A549 treated with Hydrocortisone at 1 μM for 4 hours (cell line): ENCODE measurements around the gene VPS18. TPM values are rescaled to one million over a fixed set of nuclear protein-coding genes. Genes with fewer than 3 reads are reported as not detected.

Experiments used
- total RNA-seq: library from RNA; stranded (reverse); fragments of 200-300 nt; extraction: Qiagen RNA extraction; gene quantifications from 5 replicates; pipeline ENCODE4 v1.2.3, GENCODE V29; 2022

The VPS18 gene, protein sequence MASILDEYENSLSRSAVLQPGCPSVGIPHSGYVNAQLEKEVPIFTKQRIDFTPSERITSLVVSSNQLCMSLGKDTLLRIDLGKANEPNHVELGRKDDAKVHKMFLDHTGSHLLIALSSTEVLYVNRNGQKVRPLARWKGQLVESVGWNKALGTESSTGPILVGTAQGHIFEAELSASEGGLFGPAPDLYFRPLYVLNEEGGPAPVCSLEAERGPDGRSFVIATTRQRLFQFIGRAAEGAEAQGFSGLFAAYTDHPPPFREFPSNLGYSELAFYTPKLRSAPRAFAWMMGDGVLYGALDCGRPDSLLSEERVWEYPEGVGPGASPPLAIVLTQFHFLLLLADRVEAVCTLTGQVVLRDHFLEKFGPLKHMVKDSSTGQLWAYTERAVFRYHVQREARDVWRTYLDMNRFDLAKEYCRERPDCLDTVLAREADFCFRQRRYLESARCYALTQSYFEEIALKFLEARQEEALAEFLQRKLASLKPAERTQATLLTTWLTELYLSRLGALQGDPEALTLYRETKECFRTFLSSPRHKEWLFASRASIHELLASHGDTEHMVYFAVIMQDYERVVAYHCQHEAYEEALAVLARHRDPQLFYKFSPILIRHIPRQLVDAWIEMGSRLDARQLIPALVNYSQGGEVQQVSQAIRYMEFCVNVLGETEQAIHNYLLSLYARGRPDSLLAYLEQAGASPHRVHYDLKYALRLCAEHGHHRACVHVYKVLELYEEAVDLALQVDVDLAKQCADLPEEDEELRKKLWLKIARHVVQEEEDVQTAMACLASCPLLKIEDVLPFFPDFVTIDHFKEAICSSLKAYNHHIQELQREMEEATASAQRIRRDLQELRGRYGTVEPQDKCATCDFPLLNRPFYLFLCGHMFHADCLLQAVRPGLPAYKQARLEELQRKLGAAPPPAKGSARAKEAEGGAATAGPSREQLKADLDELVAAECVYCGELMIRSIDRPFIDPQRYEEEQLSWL
- 20.7 to 24.0 TPM (median 22.8 TPM) in 5 replicates for total RNA-seq

DNA sequence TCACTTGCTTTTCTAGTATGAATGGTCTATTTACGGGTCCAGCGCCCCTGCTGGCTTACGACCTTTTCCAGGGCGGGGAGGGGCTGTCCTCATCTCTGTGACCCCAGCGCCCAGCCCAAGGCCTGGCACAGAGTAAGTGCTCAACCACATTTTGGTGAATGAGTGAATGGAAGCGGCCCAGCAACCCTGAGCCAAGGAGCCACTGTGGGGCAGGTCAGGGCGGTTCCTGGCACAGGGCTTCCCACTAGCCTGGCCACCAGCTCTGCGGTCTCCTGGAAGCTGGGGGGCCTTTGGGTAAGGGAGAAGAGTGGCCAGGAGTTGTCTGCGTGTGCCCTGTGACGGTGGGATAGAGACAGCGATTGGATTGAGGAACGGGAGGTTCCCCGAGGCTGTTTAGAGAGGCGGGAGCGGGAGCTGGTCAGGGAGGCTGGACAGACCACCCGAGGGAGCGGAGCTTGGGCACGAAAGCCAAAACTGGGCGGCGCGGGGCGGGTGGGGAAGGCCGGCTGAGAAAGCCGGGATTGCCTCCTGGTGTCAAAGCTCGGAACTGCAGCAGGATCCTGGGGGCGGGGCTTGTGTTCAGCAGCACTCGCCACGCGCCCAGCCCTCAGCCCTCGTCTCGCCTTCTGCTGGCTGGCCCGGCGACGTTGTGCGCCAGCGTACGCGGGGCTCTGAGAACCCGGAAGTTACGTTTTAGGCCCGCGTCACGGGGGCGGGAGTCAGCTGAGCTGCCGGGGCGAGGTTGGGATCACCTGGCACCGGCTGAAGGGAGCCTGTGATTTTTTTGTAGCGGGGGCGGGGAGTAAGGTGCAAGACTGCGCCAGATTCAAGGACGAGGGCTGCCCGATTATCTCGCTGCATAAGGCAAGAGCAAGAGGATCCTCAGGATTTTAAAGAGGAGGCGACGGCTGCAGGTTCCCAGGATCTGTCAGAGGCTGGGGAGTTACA, at the start of gene VPS18:
TSS of gene VPS18 (plus strand) at position 718 of the 948 bp plus-strand sequence. CDS start 319 bp downstream, outside the sequence.

DNA sequence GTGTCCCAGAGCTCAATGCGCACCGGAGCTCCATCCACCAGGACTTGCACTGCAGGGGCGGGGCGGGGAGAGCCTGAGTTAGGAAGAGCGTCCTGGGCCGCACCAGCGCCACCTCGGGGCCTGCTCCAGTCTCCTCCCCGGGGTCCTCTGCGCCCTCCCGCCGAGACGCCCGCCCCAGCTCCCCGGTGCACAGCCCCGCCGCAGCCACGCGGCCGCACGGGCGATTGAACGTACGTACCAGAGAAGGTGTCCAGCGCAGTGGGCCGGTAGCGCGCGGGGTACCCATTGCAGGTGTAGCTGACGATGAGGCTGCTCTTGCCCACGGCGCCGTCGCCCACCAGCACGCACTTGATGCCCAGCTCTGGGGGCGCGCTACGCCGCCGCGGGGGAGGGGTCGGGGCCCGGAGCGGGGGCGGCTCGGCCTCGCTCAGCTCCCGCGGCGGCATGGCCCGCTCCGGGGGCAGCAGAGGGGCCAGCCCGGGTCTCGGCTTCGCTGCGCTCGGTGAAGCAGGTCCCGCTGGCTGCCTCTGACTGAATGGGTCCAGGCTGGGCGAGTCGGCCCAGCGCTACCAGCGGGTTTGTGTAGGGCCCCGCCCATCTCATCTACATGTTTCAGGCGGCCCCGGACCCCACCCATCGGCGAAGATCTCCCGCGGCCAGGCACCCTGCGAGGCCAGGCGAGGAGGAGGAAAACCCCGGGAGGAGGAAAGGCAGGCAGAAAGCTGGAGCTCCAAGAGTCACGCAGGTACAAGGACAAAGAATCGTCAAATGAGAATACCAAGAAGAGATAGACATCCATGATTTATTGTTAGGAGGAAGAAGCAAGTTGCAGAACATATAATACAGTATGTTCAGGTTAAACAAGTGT, 20.3 kb upstream of the VPS18 start, which contains the start of gene RHOV:
TSS of gene RHOV (minus strand) at position 541 of the 868 bp plus-strand sequence. CDS start at position 446, 95 bp downstream.

DNA sequence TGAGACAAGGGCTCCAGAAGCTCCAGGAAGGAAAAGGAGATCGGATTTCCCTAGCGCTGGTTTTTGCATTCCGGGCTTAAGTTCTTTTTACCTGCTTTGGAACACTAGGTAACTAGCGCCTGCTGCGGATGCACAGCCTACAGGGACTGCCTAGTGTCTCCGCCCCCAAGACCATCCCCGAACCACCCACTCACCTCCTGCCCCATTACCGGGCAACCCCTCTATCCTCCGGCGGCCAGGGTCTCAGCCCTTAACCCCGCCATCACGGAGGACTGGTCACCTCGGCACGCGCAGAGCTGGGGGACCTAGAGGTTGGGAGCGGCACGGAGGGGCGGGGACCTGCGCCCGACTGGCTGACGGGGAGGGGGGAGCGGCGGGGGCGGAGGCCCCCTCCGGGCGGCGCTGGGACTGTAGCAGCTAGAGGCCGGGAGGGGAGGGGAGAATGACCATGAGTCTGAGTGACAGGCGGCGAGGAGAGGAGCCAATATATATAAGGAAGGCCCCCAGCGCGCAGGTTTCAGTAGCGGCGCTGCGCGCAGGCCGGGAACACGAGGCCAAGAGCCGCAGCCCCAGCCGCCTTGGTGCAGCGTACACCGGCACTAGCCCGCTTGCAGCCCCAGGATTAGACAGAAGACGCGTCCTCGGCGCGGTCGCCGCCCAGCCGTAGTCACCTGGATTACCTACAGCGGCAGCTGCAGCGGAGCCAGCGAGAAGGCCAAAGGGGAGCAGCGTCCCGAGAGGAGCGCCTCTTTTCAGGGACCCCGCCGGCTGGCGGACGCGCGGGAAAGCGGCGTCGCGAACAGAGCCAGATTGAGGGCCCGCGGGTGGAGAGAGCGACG, 34.8 kb downstream of the VPS18 start, which contains the start of gene DLL4:
TSS of gene DLL4 (plus strand) at position 520 of the 839 bp plus-strand sequence. CDS start 329 bp downstream, outside the sequence.

DNA sequence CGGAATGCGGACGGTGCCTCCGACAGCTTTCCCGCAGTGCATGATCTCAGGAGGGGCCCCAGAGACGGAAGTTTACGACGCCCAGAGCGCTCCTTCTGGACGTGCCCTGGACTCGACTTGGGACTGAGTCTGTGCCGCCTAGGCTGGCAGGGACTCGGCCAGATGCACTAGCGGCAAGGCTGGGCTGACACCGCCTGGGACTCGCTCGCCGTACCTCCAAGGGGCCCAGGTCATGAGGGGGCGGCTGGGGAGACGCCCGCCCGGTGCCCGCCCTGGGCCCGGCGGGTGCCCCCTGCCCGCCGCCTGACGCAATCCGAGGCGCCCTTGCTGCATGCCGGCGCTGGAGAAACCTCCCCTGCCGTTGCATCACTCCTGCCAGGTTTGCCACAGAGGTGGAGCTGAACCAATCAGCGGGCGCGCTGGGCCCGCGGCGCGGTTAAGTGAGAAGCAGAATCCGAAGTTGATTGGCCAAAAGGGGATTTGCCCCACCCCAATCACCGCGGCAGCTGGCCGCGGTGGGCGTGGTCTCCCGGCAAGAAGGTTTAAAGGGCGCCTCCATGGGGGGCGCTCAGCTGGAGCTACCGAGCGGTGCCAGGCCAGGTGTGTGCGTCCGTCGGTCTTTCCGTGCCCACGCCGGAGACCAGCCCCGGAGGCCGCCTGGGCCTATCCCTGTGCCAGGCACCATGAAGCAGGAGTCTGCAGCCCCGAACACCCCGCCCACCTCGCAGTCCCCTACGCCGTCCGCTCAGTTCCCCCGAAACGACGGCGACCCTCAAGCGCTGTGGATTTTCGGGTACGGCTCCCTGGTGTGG, 58.9 kb downstream of the VPS18 start, which contains the start of gene CHAC1:
TSS of gene CHAC1 (plus strand) at position 571 of the 812 bp plus-strand sequence. CDS start at position 684, 113 bp downstream.

Other genes with a start within 250 kb of the VPS18 start
- 17.6 to 20.1 TPM (median 18.0 TPM) in 5 replicates for gene RAD51, start 199.3 kb upstream of the VPS18 start, total RNA-seq
- 21.4 to 26.1 TPM (median 22.6 TPM) in 5 replicates for gene RMDN3, start 139.2 kb upstream of the VPS18 start, total RNA-seq
- 6.3 to 8.6 TPM (median 7.9 TPM) in 5 replicates for gene GCHFR, start 130.4 kb upstream of the VPS18 start, total RNA-seq
- gene C15orf62, start 124.5 kb upstream of the VPS18 start, total RNA-seq = 0.06 to 0.13 TPM (median 0.10 TPM) in 3 of 5 replicates, not detected in the others
- gene ZFYVE19, start 87.4 kb upstream of the VPS18 start, total RNA-seq = 14.8 to 17.6 TPM (median 17.2 TPM) in 5 replicates
- gene DNAJC17, start 87.0 kb upstream of the VPS18 start, total RNA-seq = 21.2 to 25.9 TPM (median 24.3 TPM) in 5 replicates
- gene PPP1R14D, start 65.7 kb upstream of the VPS18 start, total RNA-seq = 0.17 to 0.32 TPM in 2 of 5 replicates, not detected in the others
- 0.62 to 0.90 TPM (median 0.81 TPM) in 5 replicates for gene SPINT1, start 50.4 kb upstream of the VPS18 start, total RNA-seq
- gene RHOV, start 20.2 kb upstream of the VPS18 start, total RNA-seq = 3.7 to 4.8 TPM (median 4.6 TPM) in 5 replicates
- gene DLL4, start 34.9 kb downstream of the VPS18 start, total RNA-seq = 1.8 to 2.4 TPM (median 2.1 TPM) in 5 replicates
- gene CHAC1, start 59.0 kb downstream of the VPS18 start, total RNA-seq = 5.9 to 14.3 TPM (median 8.6 TPM) in 5 replicates
- 12.2 to 15.6 TPM (median 13.1 TPM) in 5 replicates for gene INO80, start 221.8 kb downstream of the VPS18 start, total RNA-seq